ENCODE measurements around the gene SELPLG.
"Not testable (repeated sequence)": the region's sequence is repeated elsewhere in the genome, so short reads cannot be mapped to it uniquely, and the experiment has no call there.

SELPLG gene

GRCh38 chr12:108589028-108589839, 44.5 kb downstream of the SELPLG start:
- no peak for DNase-seq (ENCODE audit: low read depth)

- DNase-seq (ENCODE audit: low read depth) = no peak
Measured at GRCh38 chr12:108587826-108588225, 45.9 kb downstream of the SELPLG start.

DNA sequence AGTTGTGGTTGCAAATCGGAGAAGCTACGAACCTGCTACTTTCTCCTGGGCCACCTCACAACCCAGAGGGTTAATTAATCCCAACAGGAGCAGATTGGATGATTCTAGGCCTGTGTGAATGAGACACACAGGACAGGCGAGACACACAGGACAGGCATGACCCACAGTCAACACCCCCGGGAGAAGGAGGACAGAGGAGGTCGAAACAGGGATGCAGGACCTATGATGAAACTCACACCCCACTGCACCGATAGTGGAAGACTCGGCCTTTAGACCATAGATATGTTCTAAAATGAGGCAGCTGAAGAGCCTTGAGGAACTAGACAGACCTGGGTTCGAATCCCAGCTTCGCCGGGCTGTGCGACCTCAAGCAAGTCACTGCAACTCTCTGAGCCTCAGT, 47.4 kb downstream of the SELPLG start:
- DNase-seq (ENCODE audit: low read depth) = no peak

DNA sequence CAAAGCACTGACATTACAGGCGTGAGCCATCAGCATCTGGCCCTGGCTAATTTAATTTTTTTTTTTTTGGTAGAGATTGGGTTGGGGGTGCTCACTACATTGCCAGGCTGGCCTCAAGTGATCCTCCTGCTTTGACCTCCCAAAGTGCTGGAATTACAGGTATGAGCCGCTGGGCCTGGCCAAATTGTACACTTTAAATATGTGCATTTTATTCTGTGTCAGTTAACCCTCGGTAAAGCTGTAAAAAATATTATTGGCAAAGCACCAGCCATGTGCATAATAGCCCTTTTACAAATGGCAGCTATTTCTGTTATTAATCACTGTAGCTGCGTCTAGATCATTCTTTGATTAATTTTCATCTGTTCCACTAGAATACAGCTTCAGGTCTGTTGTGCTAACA, 47.8 kb downstream of the SELPLG start:
- no peak for DNase-seq (ENCODE audit: low read depth)

DNA sequence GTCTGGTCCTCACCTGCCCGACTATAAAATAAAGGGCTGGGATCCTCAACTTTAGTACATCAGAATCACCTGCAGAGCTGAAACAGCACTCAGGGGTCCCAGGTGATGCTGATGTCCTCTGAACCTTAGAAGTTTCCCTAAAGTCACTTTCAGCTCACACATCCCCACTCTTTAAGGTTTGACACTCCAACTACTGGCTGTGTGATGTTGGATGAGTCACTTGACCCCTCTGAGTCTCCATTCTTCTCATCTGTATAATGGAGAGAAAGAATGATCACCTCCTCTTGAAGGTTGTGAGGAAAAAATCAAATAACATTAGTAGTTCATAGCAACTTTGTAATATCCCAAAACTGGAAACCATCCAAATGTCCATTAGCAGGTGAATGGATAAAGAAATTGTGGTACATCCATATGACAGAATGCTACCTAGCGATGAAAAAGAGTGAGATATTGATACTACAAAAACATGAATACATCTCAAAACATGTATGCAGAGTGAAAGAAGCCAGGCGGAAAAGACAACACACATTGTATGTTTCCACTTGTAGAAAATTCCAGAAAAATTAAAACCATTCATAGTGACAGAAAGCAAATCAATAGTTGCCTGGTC, 49.1 kb downstream of the SELPLG start:
- no peak for DNase-seq (ENCODE audit: low read depth)

DNA sequence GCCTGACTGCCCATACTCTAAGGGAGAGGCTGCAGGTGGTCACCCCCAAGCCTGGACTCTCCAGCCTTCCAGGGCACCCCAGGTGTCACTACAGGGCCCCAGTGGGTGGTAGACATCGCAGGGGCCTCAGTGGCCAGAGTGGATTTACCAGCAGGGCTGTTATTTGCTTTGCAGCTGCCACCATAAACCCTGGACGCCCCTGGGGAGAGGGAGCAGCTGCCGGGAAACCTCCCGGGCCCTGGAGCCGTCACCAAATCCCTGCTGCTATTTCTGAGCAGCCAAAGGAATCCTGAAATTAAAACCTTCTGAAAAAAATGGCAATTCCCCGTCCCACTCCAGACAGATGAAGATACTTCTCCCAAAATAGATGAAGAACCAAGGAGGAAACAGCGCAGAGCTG, 49.7 kb downstream of the SELPLG start:
- DNase-seq (ENCODE audit: low read depth) = no peak

DNA sequence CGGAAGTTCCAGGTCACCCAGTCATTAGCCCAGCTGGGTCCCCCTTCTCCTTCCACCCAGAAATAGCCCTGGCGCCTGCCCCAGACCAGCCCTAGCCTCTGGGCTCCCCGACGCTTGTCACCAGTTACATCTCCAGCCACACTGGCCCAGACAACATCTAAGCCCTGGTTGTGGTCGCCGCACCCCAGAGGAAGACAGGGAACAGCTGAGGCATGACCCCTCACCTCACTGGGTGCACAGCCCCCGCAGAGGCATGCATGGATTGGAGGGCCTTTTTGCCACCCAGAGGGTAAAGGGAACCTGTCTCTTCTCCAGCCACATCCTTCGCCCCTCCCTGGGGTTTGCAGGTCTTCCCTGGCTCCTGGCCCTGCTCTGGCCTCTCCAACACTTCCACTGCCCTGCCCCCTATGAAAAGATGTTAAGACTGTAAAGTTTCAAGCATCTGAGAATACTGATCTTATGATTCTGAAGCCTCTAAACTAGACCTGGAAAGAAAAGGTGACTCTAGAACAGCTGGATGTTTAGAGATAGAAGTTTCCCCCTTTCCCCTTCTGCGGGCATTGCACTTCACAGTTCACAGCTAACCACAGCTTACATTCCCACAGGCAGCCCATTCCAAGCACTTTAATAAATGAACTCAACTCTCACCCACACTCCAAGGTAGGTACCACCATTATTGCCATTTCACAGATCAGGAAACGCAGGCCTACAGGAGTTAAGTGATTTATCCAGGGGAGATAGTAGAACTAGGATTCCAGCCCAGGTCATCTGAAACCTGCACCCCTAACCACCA, 50.5 kb downstream of the SELPLG start:
- no peak for DNase-seq (ENCODE audit: low read depth)

GRCh38 chr12:108582509-108582908, 51.2 kb downstream of the SELPLG start:
- no peak for DNase-seq (ENCODE audit: low read depth)

GRCh38 chr12:108581311-108582227, 52.1 kb downstream of the SELPLG start:
- DNase-seq (ENCODE audit: low read depth) = no peak

DNA sequence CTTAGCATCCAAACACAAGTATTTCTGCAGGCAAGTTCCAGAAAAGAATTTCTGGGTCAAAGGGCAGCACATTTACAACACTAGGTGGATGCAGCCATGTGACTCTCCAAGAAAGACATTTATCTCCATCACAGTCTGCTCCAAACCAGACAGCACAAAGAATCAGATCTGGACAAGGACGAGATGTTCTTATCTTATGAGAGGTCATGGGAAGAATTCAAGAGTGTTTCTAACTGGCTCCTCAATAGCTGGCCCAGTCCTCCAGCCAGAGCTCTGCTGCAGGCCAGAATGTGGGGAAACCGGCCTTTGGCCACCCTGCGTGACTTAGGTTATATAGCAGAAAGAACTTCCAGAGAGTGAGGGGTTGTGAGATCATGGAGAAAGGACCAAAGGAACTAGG, 53.2 kb downstream of the SELPLG start:
- no peak for DNase-seq (ENCODE audit: low read depth)

DNA sequence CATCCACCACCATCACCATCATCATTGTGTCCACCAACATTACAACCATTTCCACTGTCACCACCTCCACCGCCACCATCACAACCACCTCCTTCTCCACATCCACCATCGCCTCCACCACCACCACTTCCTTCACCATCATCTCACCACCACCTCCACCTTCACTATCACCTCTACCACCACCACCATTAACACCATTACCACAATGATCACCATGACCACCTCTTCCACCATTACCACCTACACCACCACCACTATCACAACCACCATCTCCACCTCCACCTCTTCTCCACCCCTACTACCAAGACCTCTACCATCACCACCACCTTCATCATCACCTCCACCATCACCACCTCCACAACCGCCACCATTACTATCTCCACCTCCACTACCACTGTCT, 54.9 kb downstream of the SELPLG start:
- DNase-seq (ENCODE audit: low read depth) = no peak

- no peak for DNase-seq (ENCODE audit: low read depth)
Measured at GRCh38 chr12:108578264-108578663, 55.4 kb downstream of the SELPLG start.

GRCh38 chr12:108577458-108577857, 56.2 kb downstream of the SELPLG start:
- no peak for DNase-seq (ENCODE audit: low read depth)

DNA sequence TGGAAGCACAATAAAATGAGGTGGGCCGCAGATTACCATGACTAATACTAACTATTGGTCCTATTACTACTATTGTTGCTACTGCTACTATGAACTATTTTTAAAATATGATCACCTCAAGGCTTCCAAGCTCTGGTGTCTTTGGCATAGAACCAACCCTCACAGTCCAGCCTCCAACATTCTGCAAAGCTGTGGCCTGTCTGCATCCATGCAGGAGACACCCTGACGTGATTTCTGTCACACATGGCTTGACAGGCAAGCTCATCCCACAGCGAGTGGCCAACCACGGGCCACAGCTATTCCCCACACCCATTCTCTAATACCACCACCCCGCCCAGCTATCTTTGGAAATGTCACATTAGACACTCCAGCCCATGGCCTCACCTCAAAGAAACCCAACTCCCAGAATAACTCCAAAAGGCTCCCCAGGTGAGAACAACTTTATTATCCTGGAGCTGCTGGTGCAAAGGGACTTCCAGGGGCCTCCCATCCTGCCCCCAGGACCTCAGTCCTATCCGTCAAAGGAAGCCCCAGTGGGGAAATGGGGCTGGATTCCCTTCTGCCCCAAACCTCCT, 56.9 kb downstream of the SELPLG start:
- no peak for DNase-seq (ENCODE audit: low read depth)

DNA sequence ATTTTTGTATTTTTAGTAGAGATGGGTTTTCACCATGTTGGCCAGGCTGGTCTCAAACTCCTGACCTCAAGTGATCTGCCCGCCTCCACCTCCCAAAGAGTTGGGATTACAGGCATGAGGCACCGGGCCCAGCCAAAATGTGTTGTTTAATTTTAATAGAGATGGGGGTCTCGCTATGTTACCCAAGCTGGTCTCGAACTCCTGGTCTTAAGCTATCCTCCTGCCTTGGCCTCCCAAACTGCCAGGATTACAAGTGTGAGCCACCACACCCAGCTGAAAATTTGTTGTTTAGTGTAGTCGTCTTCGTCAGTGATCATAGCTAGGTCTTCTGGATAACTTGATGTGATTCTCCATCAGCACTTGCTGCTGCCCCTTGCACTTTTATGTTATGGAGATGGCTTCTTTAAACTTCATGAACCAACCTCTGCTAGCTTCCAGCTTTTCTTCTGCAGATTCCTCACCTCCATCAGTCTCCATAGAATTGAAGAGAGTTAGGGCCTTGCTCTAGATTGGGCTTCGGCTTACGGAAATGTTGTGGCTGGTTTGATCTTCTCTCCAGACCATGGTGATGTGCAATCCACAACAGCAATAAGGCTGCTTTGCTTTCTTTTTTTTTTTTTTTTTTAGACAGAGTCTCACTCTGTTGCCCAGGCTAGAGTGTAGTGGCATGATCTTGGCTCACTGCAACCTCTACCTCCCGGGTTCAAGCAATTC, 58.3 kb downstream of the SELPLG start:
- DNase-seq (ENCODE audit: low read depth) = no peak

DNA sequence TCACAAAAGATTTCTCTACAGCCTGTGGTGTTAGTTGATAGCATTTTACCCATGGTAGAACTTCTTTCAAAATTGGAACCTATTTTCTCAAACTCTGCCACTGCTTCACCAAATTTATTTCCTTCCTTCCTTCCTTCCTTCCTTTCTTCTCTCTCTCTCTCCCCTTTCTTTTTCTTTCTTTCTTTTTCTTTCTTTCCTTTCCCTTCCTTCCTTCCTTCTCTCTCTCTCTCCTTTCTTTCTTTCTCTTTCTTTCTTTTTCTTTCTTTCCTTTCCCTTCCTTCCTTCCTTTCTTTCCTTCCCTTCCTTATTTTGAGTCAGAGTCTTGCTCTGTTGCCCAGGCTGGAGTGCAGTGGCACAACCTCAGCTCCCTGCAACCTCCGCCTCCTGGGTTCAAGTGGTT, 59.4 kb downstream of the SELPLG start:
- DNase-seq (ENCODE audit: low read depth) = not testable (repeated sequence)

GRCh38 chr12:108573317-108573716, 60.4 kb downstream of the SELPLG start:
- DNase-seq (ENCODE audit: low read depth) = no peak

DNA sequence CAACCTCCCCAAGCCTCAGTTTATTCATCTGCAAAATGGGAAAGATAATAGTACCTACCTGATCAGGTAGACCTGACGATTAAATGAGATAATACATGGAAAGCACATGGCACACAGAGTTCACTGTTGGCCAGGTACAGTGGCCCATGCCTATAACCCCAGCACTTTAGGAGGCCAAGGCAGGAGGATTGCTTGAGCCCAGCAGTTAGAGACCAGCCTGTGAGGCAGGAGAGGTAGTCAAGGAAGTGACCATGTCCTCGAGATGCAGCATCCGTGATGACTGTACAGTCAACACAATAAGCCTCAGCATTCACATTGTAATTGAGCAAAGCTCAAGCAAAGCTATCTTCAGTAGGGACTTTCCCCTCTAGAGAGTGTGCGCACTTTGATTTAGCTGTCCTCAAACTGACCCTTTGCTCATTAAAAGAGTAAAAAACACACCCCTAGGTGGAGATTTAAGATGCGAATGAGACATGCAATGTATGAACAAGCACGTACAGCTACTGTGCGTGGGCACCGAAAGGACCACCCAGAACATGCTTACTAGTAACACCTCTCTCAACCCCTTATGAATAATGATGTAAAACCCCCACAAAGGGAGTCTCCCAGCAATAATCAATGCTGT, 61.4 kb downstream of the SELPLG start:
- no peak for DNase-seq (ENCODE audit: low read depth)

All from CMK (cell line).